ENCODE measurements around the gene GOLGA8M.

GRCh38 chr15:28726102-28726501, 13.9 kb upstream of the GOLGA8M start:
- no peak for TF ChIP-seq CTCF (IDR thresholded peaks at IDR 0.05; ENCODE audit: insufficient read depth, low read length)
- TF ChIP-seq POLR2AphosphoS5 (IDR thresholded peaks at IDR 0.05; ENCODE audit: low read depth), result no peak
- no peak for TF ChIP-seq REST (IDR thresholded peaks at IDR 0.05; ENCODE audit: insufficient replicate concordance, low read depth)
- TF ChIP-seq GABPA (IDR thresholded peaks at IDR 0.05; ENCODE audit: low read depth), result no peak
